Measurements from ENCODE around the gene HTR7. TPM values are rescaled to one million over a fixed set of nuclear protein-coding genes. Genes with fewer than 3 reads are reported as not detected.

Gene HTR7
- total RNA-seq, 1 donor from 2014 or later, result 16.3 TPM

- Histone ChIP-seq H3K36me3 (ENCODE audit: control insufficient read depth, insufficient read depth, low read length) (no peaks in the 10 kb centered on the region), H3K27me3 (ENCODE audit: control insufficient read depth, insufficient read depth, low read length) (no peaks in the 10 kb centered on the region), H3K4me3 (ENCODE audit: low read depth, low read length) (no peak overlapping the region)
- DNase-seq (ENCODE audit: low read depth), result no peak
- no peak for FAIRE-seq
- peak; percentile 5 for TF ChIP-seq CTCF (IDR thresholded peaks at IDR 0.05; ENCODE audit: insufficient read depth, low read length, severe bottlenecking)
Measured at GRCh38 chr10:90865401-90865800, 7.6 kb upstream of the HTR7 start.

- Histone ChIP-seq H3K36me3 (ENCODE audit: control insufficient read depth, insufficient read depth, low read length) (no peaks in the 10 kb centered on the region), H3K27me3 (ENCODE audit: control insufficient read depth, insufficient read depth, low read length) (no peaks in the 10 kb centered on the region), H3K4me3 (ENCODE audit: low read depth, low read length) (no peak overlapping the region)
- peak; percentile 61 for DNase-seq (ENCODE audit: low read depth)
- FAIRE-seq, result no peak
- TF ChIP-seq CTCF (IDR thresholded peaks at IDR 0.05; ENCODE audit: insufficient read depth, low read length, severe bottlenecking), result peak; percentile 45
Measured at GRCh38 chr10:90862908-90863514, 5.2 kb upstream of the HTR7 start.

- no peak for TF ChIP-seq CTCF (IDR thresholded peaks at IDR 0.05; ENCODE audit: insufficient read depth, low read length, severe bottlenecking)
- H3K4me3 ChIP-seq (ENCODE audit: low read depth, low read length), result no peak overlapping the region
- DNase-seq (ENCODE audit: low read depth) (no peak), FAIRE-seq (no peak)
- H3K27me3 ChIP-seq (ENCODE audit: control insufficient read depth, insufficient read depth, low read length), result no peaks in the 10 kb centered on the region
- H3K36me3 ChIP-seq (ENCODE audit: control insufficient read depth, insufficient read depth, low read length), result no peaks in the 10 kb centered on the region
Measured at GRCh38 chr10:90860790-90861189, 3.0 kb upstream of the HTR7 start.

- TF ChIP-seq CTCF (IDR thresholded peaks at IDR 0.05; ENCODE audit: insufficient read depth, low read length, severe bottlenecking), result no peak
- Histone ChIP-seq H3K27me3 (ENCODE audit: control insufficient read depth, insufficient read depth, low read length) (no peaks in the 10 kb centered on the region), H3K36me3 (ENCODE audit: control insufficient read depth, insufficient read depth, low read length) (no peaks in the 10 kb centered on the region), H3K4me3 (ENCODE audit: low read depth, low read length) (no peak overlapping the region)
- no peak for FAIRE-seq
- peak; percentile 95 for DNase-seq (ENCODE audit: low read depth)
Measured at GRCh38 chr10:90859321-90859751, 1.5 kb upstream of the HTR7 start.

- FAIRE-seq, result no peak
- Histone ChIP-seq H3K4me3 (ENCODE audit: low read depth, low read length) (peak overlapping the region; percentile 71), H3K36me3 (ENCODE audit: control insufficient read depth, insufficient read depth, low read length) (no peaks in the 10 kb centered on the region), H3K27me3 (ENCODE audit: control insufficient read depth, insufficient read depth, low read length) (no peaks in the 10 kb centered on the region)
- DNase-seq (ENCODE audit: low read depth), result no peak
- no peak for TF ChIP-seq CTCF (IDR thresholded peaks at IDR 0.05; ENCODE audit: insufficient read depth, low read length, severe bottlenecking)
Measured at GRCh38 chr10:90858461-90858968, 676 bp upstream of the HTR7 start.
